ENCODE data around the gene ZNF780A. TPM values are rescaled to one million over a fixed set of nuclear protein-coding genes. Genes with fewer than 3 reads are reported as not detected.

Gene ZNF780A
- total and polyA plus RNA-seq, 2 of the 8 experiments (the other 6 are each of a cell fraction or from before 2014, with no cell fraction given) = 3.5 to 12.0 TPM

- Histone ChIP-seq H3K4ac (replicated peaks; ENCODE audit: insufficient read length, low read depth, low read length) (no peak overlapping the region), H3K23me2 (ENCODE audit: low read depth, low read length) (peaks cover under 1% of the 10 kb centered on the region), H2AFZ (ENCODE audit: low read length) (no peak overlapping the region), H2AK5ac (ENCODE audit: low read depth, low read length) (no peak overlapping the region), H2BK20ac (ENCODE audit: low read length) (no peak overlapping the region), H3K79me1 (ENCODE audit: low read depth, low read length) (no peaks in the 10 kb centered on the region), H3K27me3 (replicated peaks in 1 of 4; ENCODE audit: control insufficient read depth in 3 of 4, extremely low read depth in 1 of 4, insufficient read depth in 3 of 4, low read length in 3 of 4) (no peaks in the 10 kb centered on the region), H4K5ac (ENCODE audit: insufficient read length, low read depth, low read length) (peak overlapping the region; percentile 21), H4K91ac (replicated peaks; ENCODE audit: insufficient read length, low read length) (no peak overlapping the region), H3K14ac (ENCODE audit: insufficient read length) (no peak overlapping the region), H2BK120ac (replicated peaks; ENCODE audit: low read depth, low read length) (no peak overlapping the region), H3K4me3 (ENCODE audit: extremely low read depth in 1 of 4, insufficient read depth in 2 of 4, low read depth in 3 of 4, low read length in 4 of 4) (no peak overlapping the region), H3K56ac (replicated peaks; ENCODE audit: insufficient read length, low read depth, low read length) (no peak overlapping the region), H3K79me2 (ENCODE audit: control insufficient read depth in 1 of 2, insufficient read depth in 2 of 2, low read length in 2 of 2) (peaks cover 0 to 33% of the 10 kb centered on the region in 2 experiments; a peak in 2 of 4 replicates), H3K4me2 (ENCODE audit: insufficient read depth in 1 of 2, low read depth in 2 of 2, low read length in 2 of 2) (peak overlapping the region in 1 of 2 experiments; percentile 4; a peak in 2 of 4 replicates), H3K23ac (ENCODE audit: insufficient read length) (no peak overlapping the region), H4K8ac (ENCODE audit: extremely low read depth, insufficient read depth, low read length) (peak overlapping the region; percentile 68; the same call in 1 of the 2 replicates), H3K9me3 (ENCODE audit: insufficient read depth in 2 of 2, low read depth in 1 of 2, low read length in 1 of 2) (0 out of 4 replicates have a peak, but pooled peaks cover 0 to 3% of the 10 kb centered on the region in 2 experiments), H4K20me1 (replicated peaks in 1 of 2; ENCODE audit: control insufficient read depth in 1 of 2, insufficient read depth in 2 of 2, low read length in 2 of 2) (no peaks in the 10 kb centered on the region), H2BK5ac (ENCODE audit: low read depth, low read length) (no peak overlapping the region), H2BK15ac (ENCODE audit: low read length) (no peak overlapping the region), H3K9ac (replicated peaks in 1 of 4; ENCODE audit: extremely low read depth in 1 of 4, low read depth in 3 of 4, low read length in 3 of 4) (peak overlapping the region in 1 of 4 experiments; percentile 18; a peak in 2 of 7 replicates), H2BK12ac (ENCODE audit: low read depth, low read length) (no peak overlapping the region), H3K36me3 (ENCODE audit: control insufficient read depth in 2 of 4, insufficient read depth in 4 of 4, low read length in 3 of 4) (peaks cover 2 to 31% (median 17%) of the 10 kb centered on the region in 4 experiments; a peak in 6 of 8 replicates), H3K18ac (ENCODE audit: extremely low read depth, low read length) (peak overlapping the region; percentile 11; the same call in 1 of the 2 replicates), H3K27ac (ENCODE audit: low read depth, low read length) (no peak overlapping the region), H3K4me1 (replicated peaks in 1 of 4; ENCODE audit: control insufficient read depth in 3 of 4, insufficient read depth in 4 of 4, low read length in 3 of 4) (peaks cover 0 to 2% (median 0%) of the 10 kb centered on the region in 4 experiments; a peak in 3 of 7 replicates)
- ChIA-PET CTCF (ENCODE audit: partially characterized antibody) (interaction anchor here (2.2 kb wide), 1 partner anchor 71 kb away, joined by 6 read pairs; no protein-coding TSS in a partner anchor), POLR2A (ENCODE audit: partially characterized antibody) (interaction anchor here (0.6 to 0.9 kb wide), 3 partner anchors 10 to 195 kb away, joined by 3 to 4 read pairs (median 3); no protein-coding TSS in a partner anchor)
- 89% methylated on average over 4 of the region's 4 CpGs; no CpG with 5 or more reads in 1 of the 2 experiments for WGBS, 2 experiments (ENCODE audit: extremely low coverage in 1 of 2, insufficient coverage in 1 of 2, insufficient read length in 1 of 2, insufficient replicate concordance in 2 of 2, low coverage in 1 of 2, low lambda C conversion rate in 2 of 2, missing lambda C conversion rate in 1 of 2)
- DNase-seq (ENCODE audit: low read depth in 1 of 2, low spot score in 2 of 2) = no peak
- no peak for FAIRE-seq
- no peak for TF ChIP-seq SRF (IDR thresholded peaks at IDR 0.05; ENCODE audit: low read depth, low read length)
- TF ChIP-seq CEBPB (IDR thresholded peaks at IDR 0.05; ENCODE audit: low read depth, low read length) = peak; percentile 85
- TF ChIP-seq EZH2 (IDR thresholded peaks at IDR 0.05; ENCODE audit: low read depth, low read length, severe bottlenecking) = no peak
- no peak for TF ChIP-seq POU5F1 (IDR thresholded peaks at IDR 0.05; ENCODE audit: low read depth, low read length)
Measured at GRCh38 chr19:40084948-40085347, 5.8 kb downstream of the ZNF780A start.

All from H1 (cell line).